ENCODE results near the gene KCNJ3. TPM values are rescaled to one million over a fixed set of nuclear protein-coding genes. Genes with fewer than 3 reads are reported as not detected.

KCNJ3 gene
- polyA plus RNA-seq, 3 donors, result not detected

GRCh38 chr2:154699575-154699930 lies 1.1 kb downstream of the KCNJ3 start:
- WGBS (ENCODE audit: insufficient coverage), result 44% methylated on average over 5 of the region's 10 CpGs
- Histone ChIP-seq H3K79me2 (ENCODE audit: insufficient read depth, low read length) (no peaks in the 10 kb centered on the region), H3K4me2 (replicated peaks; ENCODE audit: extremely low read depth, low read length, poor library complexity, severe bottlenecking) (no peak overlapping the region), H3K36me3 (replicated peaks in 1 of 2; ENCODE audit: control insufficient read depth in 1 of 2, insufficient read depth in 2 of 2, low read length in 2 of 2) (no peaks in the 10 kb centered on the region), H3K4me3 (replicated peaks in 1 of 3; ENCODE audit: low read depth in 2 of 3, low read length in 3 of 3) (no peak overlapping the region), H3K9me3 (replicated peaks in 1 of 2; ENCODE audit: control insufficient read depth in 1 of 2, insufficient read depth in 1 of 2, low read length in 2 of 2) (peaks cover 0 to 8% of the 10 kb centered on the region in 2 donors), H4K20me1 (ENCODE audit: insufficient read depth, low read length) (no peaks in the 10 kb centered on the region), H2AFZ (ENCODE audit: insufficient read depth, low read depth, low read length, poor library complexity, severe bottlenecking) (no peak overlapping the region), H3K27ac (ENCODE audit: low read depth in 1 of 2, low read length in 2 of 2) (no peak overlapping the region), H3K9ac (ENCODE audit: insufficient read depth, low read length, poor library complexity, severe bottlenecking) (no peak overlapping the region), H3K27me3 (ENCODE audit: control insufficient read depth in 2 of 2, insufficient read depth in 2 of 2, low read length in 2 of 2) (peaks cover 28 to 46% of the 10 kb centered on the region in 2 donors), H3K4me1 (ENCODE audit: control insufficient read depth in 1 of 2, insufficient read depth in 2 of 2, low read length in 2 of 2) (no peaks in the 10 kb centered on the region)
- H3K4me3 Mint-ChIP-seq, result peak overlapping the region in 1 of 2 donors; percentile 23
- TF ChIP-seq, protein P1, sequence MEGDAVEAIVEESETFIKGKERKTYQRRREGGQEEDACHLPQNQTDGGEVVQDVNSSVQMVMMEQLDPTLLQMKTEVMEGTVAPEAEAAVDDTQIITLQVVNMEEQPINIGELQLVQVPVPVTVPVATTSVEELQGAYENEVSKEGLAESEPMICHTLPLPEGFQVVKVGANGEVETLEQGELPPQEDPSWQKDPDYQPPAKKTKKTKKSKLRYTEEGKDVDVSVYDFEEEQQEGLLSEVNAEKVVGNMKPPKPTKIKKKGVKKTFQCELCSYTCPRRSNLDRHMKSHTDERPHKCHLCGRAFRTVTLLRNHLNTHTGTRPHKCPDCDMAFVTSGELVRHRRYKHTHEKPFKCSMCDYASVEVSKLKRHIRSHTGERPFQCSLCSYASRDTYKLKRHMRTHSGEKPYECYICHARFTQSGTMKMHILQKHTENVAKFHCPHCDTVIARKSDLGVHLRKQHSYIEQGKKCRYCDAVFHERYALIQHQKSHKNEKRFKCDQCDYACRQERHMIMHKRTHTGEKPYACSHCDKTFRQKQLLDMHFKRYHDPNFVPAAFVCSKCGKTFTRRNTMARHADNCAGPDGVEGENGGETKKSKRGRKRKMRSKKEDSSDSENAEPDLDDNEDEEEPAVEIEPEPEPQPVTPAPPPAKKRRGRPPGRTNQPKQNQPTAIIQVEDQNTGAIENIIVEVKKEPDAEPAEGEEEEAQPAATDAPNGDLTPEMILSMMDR (IDR thresholded peaks at IDR 0.05), result no peak
- intact Hi-C loops (cut with micrococcal nuclease), result no loop called here
- H3K27ac Mint-ChIP-seq, result no peak overlapping the region
- peaks cover 0 to 1% of the 10 kb centered on the region in 2 donors for H3K36me3 Mint-ChIP-seq
- peaks cover 0 to 18% (median 8%) of the 10 kb centered on the region in 7 donors for H3K9me3 Mint-ChIP-seq
- no peak for DNase-seq
- peaks cover 4% of the 10 kb centered on the region for H3K4me1 Mint-ChIP-seq
- peaks cover 36 to 45% (median 39%) of the 10 kb centered on the region in 3 donors for H3K27me3 Mint-ChIP-seq (ENCODE audit: low read depth in 3 of 3)

GRCh38 chr2:154700136-154700535 lies 1.6 kb downstream of the KCNJ3 start:
- TF ChIP-seq, protein P1 (IDR thresholded peaks at IDR 0.05), result no peak
- Mint-ChIP-seq H3K9me3 (peaks cover 0 to 18% (median 8%) of the 10 kb centered on the region in 7 donors), H3K36me3 (peaks cover 0 to 1% of the 10 kb centered on the region in 2 donors), H3K4me1 (peaks cover 4% of the 10 kb centered on the region), H3K4me3 (no peak overlapping the region), H3K27ac (no peak overlapping the region), H3K27me3 (ENCODE audit: low read depth in 3 of 3) (peaks cover 36 to 43% (median 39%) of the 10 kb centered on the region in 3 donors)
- no peak for DNase-seq
- H3K79me2 ChIP-seq (ENCODE audit: insufficient read depth, low read length), result no peaks in the 10 kb centered on the region
- no peak overlapping the region for H3K4me3 ChIP-seq (replicated peaks in 1 of 3; ENCODE audit: low read depth in 2 of 3, low read length in 3 of 3)
- intact Hi-C loops (cut with micrococcal nuclease), result no loop called here
- no peak overlapping the region for H3K4me2 ChIP-seq (replicated peaks; ENCODE audit: extremely low read depth, low read length, poor library complexity, severe bottlenecking)
- no peaks in the 10 kb centered on the region for H4K20me1 ChIP-seq (ENCODE audit: insufficient read depth, low read length)
- no CpG with 5 or more reads among the region's 4 CpGs for WGBS (ENCODE audit: insufficient coverage)
- H2AFZ ChIP-seq (ENCODE audit: insufficient read depth, low read depth, low read length, poor library complexity, severe bottlenecking), result no peak overlapping the region
- no peaks in the 10 kb centered on the region for H3K4me1 ChIP-seq (ENCODE audit: control insufficient read depth in 1 of 2, insufficient read depth in 2 of 2, low read length in 2 of 2)
- H3K9ac ChIP-seq (ENCODE audit: insufficient read depth, low read length, poor library complexity, severe bottlenecking), result no peak overlapping the region
- H3K36me3 ChIP-seq (replicated peaks in 1 of 2; ENCODE audit: control insufficient read depth in 1 of 2, insufficient read depth in 2 of 2, low read length in 2 of 2), result no peaks in the 10 kb centered on the region
- H3K27me3 ChIP-seq (ENCODE audit: control insufficient read depth in 2 of 2, insufficient read depth in 2 of 2, low read length in 2 of 2), result peaks cover 28 to 46% of the 10 kb centered on the region in 2 donors
- peaks cover 0 to 8% of the 10 kb centered on the region in 2 donors for H3K9me3 ChIP-seq (replicated peaks in 1 of 2; ENCODE audit: control insufficient read depth in 1 of 2, insufficient read depth in 1 of 2, low read length in 2 of 2)
- no peak overlapping the region for H3K27ac ChIP-seq (ENCODE audit: low read depth in 1 of 2, low read length in 2 of 2)

All from CD14-positive monocyte (primary cell).